GM18502 (cell line): ENCODE results near the gene KIRREL3.

ENCODE experiments used
- ATAC-seq: cut with Tn5 transposase; IDR thresholded peaks from one replicate; pipeline ENCODE4 v1.9.1; 2021; ENCODE audit warnings: mild to moderate bottlenecking; ENCODE audit not compliant: unreplicated experiment, poor library complexity

The KIRREL3 gene

GRCh38 chr11:126697936-126698335, 302.6 kb downstream of the KIRREL3 start:
- ATAC-seq, result no peak

- no peak for ATAC-seq
Observed at GRCh38 chr11:126696982-126697381, 303.6 kb downstream of the KIRREL3 start.

- no peak for ATAC-seq
Observed at GRCh38 chr11:126695293-126695692, 305.3 kb downstream of the KIRREL3 start.

GRCh38 chr11:126694065-126694625, 306.4 kb downstream of the KIRREL3 start:
- no peak for ATAC-seq

GRCh38 chr11:126687477-126687876, 313.1 kb downstream of the KIRREL3 start:
- no peak for ATAC-seq

GRCh38 chr11:126686938-126687337, 313.6 kb downstream of the KIRREL3 start:
- no peak for ATAC-seq

- no peak for ATAC-seq
Observed at GRCh38 chr11:126683766-126684728, 316.5 kb downstream of the KIRREL3 start.

GRCh38 chr11:126682590-126682989, 318.0 kb downstream of the KIRREL3 start:
- no peak for ATAC-seq

- ATAC-seq, result no peak
Observed at GRCh38 chr11:126680700-126681099, 319.9 kb downstream of the KIRREL3 start.

GRCh38 chr11:126680131-126680530, 320.4 kb downstream of the KIRREL3 start:
- ATAC-seq, result no peak

GRCh38 chr11:126679033-126679432, 321.5 kb downstream of the KIRREL3 start:
- no peak for ATAC-seq

- no peak for ATAC-seq
Observed at GRCh38 chr11:126676536-126676935, 324.0 kb downstream of the KIRREL3 start.

- ATAC-seq, result no peak
Observed at GRCh38 chr11:126673319-126673718, 327.3 kb downstream of the KIRREL3 start.

GRCh38 chr11:126669416-126669815, 331.2 kb downstream of the KIRREL3 start:
- no peak for ATAC-seq

GRCh38 chr11:126664643-126665042, 335.9 kb downstream of the KIRREL3 start:
- no peak for ATAC-seq

GRCh38 chr11:126663749-126664592, 336.6 kb downstream of the KIRREL3 start:
- ATAC-seq, result no peak

GRCh38 chr11:126662035-126662790, 338.4 kb downstream of the KIRREL3 start:
- ATAC-seq, result no peak

- no peak for ATAC-seq
Observed at GRCh38 chr11:126660761-126661425, 339.7 kb downstream of the KIRREL3 start.

- ATAC-seq, result no peak
Observed at GRCh38 chr11:126660321-126660720, 340.2 kb downstream of the KIRREL3 start.
